GM04503 (cell line): ENCODE measurements around the gene RIPOR2.
"Not testable (repeated sequence)": the region's sequence is repeated elsewhere in the genome, so short reads cannot be mapped to it uniquely, and the experiment has no call there.

Experiments used
- DNase-seq: peaks from one replicate; pipeline ENCODE4 v3.0.0-alpha.2; 2012; ENCODE audit warnings: low read depth

Gene RIPOR2

GRCh38 chr6:24763578-24763977 lies 172.2 kb downstream of the RIPOR2 start:
- DNase-seq = no peak

GRCh38 chr6:24761851-24762250 lies 173.9 kb downstream of the RIPOR2 start:
- DNase-seq = no peak

- DNase-seq = no peak
Observed at GRCh38 chr6:24761193-24761835, 174.4 kb downstream of the RIPOR2 start.

GRCh38 chr6:24760210-24760609 lies 175.6 kb downstream of the RIPOR2 start:
- no peak for DNase-seq

- DNase-seq = no peak
Observed at GRCh38 chr6:24759718-24760117, 176.0 kb downstream of the RIPOR2 start.

- no peak for DNase-seq
Observed at GRCh38 chr6:24757611-24758010, 178.1 kb downstream of the RIPOR2 start.

- no peak for DNase-seq
Observed at GRCh38 chr6:24755279-24755678, 180.5 kb downstream of the RIPOR2 start.

GRCh38 chr6:24754378-24754777 lies 181.4 kb downstream of the RIPOR2 start:
- not testable (repeated sequence) for DNase-seq
